Caki2 (cell line): ENCODE data around the gene TMTC1. TPM values are rescaled to one million over a fixed set of nuclear protein-coding genes. Genes with fewer than 3 reads are reported as not detected.

ENCODE experiments used
- DNase-seq: peaks from one replicate; pipeline ENCODE4 v3.0.0-alpha.2; 2015; ENCODE audit warnings: low read depth
- in situ Hi-C: cut with HindIII; loops from 2 replicates; pipeline ENCODE4 v1.10.0; 2016; ENCODE audit warnings: low sequenced_read_pairs, low pct_unique_long_range_greater_than_20kb, mixed read lengths
- total RNA-seq: library from RNA; depleted of rRNA; stranded (reverse); fragments of >200 nt; shearing (Covaris generic); gene quantifications from 2 replicates; pipeline ENCODE4 v1.2.3, GENCODE V29; 2014; ENCODE audit warnings: low replicate concordance

Gene TMTC1
- total RNA-seq, 1 experiment from 2014 or later = 3.2 TPM

DNA sequence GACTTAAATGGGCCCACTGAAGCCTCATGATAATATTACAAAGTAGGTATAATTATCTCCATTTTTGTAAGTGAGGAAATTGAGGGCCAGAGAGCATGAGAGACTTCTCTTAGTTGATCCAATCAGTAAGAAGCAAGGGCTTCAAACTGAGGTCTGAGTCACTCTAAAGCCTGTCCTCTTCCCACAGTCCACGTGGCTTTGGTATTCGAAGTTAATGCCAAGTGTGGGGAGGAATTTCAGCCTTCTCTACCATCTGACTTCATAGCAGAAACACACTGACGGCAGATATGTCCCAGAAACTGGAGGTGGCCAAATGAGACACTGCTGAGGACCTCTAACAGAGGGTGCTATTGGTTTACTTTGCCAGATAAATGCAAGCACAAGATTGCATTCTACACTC lies 171.8 kb downstream of the TMTC1 start:
- in situ Hi-C loops = no loop called here
- DNase-seq = no peak

DNA sequence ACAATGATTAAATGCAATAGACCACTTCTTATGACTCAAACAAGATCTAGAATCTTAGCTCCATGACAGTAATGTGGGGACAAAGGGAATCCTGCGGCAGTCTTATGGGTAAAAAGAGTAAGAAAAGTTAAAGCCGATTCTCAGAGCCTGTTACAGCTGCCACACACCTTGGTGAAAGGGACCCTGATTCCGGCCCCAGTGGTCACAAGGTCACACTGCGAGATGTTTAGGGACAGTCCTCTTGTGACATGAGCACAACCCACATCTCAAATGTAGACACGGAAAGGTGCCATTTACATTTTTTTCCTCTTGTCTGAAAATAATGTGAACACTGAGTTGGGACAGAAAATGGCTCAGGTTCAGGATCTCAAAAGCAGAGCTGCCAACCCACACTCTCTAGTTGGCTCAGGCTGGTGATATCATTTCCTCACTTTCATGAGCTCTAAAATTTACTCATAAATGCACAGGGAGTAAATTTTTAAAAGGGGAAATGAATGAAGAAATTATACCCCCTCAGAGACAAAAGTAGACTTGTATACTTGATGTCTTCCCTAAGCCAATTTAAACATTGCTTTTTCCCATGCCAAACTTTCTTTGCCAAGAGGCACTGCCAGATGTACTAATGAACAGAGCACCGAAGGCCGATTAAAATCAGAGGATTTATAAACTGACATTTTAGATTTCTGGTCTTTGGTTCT lies 173.1 kb downstream of the TMTC1 start:
- in situ Hi-C loops = no loop called here
- DNase-seq = no peak

DNA sequence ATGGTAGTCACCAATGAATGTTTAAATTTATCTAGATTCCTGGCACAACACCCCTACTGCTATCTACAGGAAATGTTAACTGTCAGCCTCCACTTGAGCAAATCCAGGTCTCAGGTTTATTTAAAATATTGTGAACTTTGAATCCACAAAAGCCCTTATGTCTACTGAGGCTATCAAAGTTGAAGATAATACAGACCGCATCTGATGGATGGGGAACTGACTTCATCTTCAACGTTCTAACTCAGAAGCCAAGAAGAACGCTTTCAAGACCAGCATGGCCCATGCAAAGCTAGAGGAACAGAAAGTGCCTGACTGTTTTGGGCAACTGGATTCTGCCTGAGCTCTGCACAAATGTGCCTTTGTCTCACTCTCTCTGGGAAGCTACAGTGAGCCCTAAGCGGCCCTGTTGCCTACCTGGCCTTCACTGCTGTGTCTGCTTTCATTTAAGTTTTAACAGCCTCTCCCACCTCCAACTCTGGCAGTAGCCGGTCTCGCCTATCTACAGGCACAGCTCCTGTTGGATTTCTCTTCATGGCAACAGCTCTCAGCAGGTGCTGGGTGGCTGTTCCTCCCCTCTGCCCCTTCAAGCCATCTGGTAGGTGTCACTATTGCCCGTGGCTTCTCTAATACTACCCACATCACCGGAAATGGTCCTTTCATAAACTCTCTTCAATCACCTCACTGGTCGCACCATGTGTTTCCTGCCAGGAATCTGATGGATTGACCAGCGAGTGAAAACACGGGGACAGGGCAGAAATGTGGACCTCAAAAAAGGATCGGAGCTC lies 174.1 kb downstream of the TMTC1 start:
- no peak for DNase-seq
- in situ Hi-C loops = no loop called here

DNA sequence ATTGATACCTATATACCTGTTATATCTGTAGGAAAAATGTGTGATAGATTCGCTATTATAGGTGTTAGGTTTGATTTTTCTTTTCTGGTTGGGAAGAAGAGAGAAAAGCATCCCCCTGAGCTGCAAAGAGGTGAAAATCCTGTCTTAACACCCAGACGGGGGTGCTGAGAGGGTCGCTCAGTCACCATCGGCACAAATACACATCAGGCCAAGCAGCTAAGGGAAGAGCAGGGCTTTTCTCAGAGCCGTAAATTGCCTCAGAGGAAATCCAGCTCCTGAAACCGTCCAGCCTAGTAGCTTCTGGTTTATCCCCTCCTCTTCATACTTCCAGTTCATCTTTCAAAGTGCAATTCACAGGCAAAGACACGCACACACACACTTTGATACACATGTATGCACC lies 175.2 kb downstream of the TMTC1 start:
- in situ Hi-C loops = no loop called here
- no peak for DNase-seq

DNA sequence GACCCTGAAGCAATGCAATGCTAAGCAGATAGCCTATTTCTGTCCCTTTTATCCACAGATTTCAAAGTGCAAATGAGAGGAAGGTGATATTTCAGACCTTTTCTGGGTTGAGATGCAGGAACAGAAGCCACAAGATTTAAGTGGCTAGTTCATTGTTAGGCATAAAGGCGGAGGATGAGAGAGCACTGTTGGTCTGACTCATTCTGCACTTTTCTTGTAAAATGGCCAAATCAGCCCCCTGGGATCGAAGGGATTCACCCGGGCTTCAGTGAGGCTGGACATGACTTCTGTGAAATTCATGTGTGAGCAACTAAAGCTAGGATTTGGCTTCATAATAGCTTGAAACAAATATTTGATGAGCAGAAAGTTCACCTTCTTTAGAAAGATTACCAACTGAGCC lies 184.4 kb downstream of the TMTC1 start:
- in situ Hi-C loops = no loop called here
- no peak for DNase-seq

DNA sequence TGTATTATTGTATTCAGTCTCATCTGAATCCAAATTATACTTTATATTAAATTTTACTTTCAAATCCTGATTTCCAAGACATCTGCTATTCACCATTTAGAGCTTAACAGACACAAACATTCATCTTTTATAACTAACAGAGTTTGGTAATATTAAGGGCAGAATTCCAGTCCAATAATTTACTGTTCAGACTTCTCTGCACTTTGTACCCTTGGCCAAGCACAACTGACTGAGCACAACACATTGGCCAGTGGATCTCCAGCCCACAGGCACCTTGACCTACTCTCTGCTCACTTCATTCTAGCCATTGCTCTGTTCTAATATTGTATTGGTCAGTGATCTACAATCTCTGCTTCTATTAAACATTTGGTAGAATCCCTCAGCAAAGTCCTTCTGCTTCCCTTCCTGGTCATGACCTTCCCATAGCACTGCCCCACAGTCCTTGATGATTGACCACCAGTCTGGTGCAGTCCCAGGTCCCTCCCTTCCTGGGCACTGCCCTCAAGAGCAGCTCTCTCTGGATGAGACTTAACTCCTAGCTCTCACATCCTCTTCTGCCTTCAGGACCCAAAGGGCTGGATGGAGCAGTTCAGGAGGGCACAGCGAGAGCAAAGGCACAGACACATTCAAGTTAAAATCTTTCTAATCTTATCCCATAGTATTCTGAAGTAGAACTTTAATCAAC lies 188.5 kb downstream of the TMTC1 start:
- in situ Hi-C loops = no loop called here
- DNase-seq = no peak

DNA sequence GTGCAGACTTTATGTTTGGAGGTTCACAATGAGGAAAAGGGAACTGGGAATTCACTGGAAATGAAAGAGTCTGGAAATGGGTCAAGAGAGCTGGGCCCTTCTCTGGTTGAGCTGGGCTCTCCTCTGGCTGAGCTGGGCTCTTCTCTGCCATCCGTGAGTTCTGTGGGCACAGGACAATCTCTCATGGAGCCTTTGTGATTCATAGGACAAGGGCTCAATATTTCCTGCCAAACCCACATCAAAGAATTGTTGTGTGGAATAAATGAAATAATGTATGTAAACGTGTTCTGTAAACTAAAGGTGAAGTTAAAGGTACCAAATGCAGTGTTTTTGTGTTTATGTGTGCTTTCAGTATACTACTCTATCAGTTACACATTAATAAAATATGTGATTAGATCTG lies 190.7 kb downstream of the TMTC1 start:
- no peak for DNase-seq
- in situ Hi-C loops = no loop called here

DNA sequence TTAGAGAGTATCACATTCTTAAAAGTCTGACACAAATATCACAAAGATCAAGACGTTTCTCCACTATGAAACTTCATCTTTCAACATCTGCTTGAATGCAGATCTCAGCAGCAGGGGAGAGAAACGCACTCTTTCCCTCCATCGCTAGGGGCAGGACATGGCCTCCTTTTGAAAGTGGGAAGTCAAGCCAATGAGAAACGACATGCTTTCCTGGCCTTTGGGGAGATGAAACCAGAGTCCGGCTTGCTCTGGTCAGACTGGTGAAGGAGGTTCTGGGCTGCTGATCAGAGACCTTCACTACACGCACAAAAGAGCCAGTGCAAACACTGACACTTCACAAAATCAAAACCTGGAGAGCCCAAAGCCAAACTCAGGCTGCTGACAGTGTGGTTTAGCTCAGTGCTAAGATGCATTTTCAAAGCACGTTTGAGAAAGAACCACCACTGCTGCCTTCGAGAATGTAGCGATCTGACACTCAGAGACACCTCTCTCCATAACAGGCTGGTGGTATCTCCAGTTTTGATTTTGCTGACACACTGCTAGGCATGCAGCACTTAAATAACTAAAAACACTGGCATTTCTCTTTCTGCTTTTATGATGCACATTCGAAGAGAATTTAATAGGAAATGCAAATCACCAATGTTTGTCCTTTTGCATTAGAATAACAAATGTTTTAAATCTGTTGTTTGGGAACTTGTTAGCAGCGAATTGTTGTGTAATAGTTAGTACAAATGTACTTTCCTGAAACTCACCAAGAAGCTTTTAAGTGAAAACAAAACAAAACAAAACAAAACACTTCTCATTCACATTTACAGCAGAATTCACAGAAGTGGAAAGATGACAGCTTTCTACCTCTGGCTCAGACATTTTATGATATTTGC lies 192.4 kb downstream of the TMTC1 start:
- in situ Hi-C loops = no loop called here
- DNase-seq = no peak

DNA sequence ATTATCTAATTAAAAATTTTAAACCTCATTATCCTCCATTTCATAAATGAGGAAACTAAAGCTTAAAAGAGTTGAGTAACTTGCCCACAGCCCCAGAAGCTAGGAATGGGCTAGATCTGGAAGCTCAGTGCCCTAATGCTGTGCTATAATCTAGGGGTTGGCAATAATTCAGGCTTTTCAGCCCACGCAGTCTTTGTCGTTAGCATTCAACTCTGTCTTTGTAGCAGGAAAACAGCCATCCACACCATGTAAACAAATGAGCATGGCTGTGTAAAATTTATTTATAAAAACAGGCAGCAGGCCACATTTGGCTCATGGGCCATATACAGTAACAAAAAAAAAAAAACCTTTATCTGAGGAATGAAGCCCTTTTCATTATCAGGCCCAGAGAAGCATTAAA lies 193.9 kb downstream of the TMTC1 start:
- DNase-seq = no peak
- in situ Hi-C loops = no loop called here

DNA sequence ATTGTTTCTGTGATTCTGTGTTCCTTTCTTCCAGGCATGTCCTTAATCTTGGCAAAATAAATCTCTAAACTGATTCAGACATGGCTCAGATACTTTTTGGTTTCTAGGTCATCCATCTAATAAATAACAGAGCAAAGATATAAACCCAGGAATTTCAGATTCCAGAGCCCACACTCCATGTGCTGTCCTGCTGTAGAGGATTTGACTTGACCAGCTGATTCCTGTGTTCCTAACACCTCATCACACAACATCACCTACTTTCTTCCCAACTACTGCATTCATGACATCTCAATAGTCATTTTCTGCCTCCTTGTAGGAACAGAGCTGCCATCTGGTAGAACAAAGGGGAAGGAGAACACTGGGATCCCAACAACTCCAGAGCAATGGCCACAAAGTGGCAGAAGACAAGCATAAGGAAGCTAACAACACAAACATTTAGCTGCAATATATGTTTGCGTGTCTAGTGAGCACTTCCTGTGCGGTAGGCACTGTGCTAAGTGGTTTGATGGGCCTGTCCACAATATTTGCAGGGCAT lies 194.4 kb downstream of the TMTC1 start:
- DNase-seq = no peak
- in situ Hi-C loops = no loop called here

DNA sequence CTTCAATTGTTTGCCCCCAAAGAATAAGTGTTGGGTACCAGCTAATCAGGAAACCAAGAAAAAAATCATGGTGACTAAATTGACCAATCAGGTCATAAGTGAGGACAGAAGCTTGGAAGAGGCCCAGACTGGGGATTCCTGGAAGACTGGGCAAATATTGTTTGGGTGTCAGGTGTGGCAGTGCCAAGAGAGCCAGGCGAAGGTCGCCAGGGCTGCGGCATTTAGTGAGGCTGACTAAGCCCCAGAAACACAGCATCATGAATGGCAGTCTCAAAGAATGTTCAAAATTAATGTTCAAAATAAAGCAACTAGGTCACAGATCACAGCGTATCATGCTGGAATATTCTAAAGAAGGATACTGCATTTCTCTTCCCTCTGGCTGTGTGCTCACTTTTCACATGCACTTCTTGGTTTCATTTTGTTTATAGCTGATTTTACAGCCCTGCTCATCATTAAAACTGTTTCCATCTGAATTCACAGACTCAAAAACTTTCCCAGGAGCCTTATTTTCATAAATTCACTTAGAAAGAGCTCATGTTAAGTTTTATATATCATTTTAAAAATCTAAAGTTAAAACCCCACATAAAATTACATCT lies 201.0 kb downstream of the TMTC1 start:
- no peak for DNase-seq

DNA sequence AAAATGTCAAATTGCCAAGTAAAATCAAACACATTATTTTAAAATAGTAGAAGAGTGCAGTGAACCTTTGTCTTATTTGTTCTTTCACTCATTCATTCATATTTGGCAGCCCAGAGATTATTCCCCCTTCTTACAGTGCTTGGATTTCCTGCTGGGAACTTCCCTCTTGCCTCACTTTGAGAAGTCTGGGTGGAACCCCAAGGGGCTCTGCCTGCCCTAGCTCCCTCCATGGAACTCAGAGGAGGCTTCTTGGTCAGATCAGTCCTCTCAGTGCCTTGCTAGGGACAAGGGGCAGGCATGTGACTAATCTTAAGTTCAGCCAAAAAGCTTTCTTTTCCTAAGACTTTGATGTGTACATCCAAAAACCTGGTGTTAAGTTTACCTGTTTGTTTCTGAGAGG lies 201.6 kb downstream of the TMTC1 start:
- in situ Hi-C loops = no loop called here
- DNase-seq = no peak

More for the DNA sequence above, 201.0 kb downstream of the TMTC1 start:
- in situ Hi-C loops = no loop called here

DNA sequence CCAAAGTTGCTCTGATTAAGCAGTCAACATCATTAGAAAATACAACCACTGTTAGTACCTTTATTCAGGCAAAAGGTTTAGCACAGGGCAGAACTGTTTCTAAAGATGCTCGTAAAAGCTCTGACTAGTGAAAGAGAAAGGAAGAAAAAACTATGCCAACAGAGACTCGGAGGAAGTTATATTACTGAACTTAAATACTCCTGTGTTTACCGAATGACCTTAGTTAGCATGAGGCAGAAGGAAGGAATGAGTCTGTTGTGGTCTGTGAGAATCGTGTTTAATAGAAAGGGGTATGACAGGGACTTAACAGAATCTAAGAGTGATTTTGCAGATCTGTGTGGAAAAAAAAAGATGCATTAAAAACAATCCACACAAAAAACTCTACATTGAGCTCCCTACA lies 202.1 kb downstream of the TMTC1 start:
- no peak for DNase-seq
- in situ Hi-C loops = no loop called here

DNA sequence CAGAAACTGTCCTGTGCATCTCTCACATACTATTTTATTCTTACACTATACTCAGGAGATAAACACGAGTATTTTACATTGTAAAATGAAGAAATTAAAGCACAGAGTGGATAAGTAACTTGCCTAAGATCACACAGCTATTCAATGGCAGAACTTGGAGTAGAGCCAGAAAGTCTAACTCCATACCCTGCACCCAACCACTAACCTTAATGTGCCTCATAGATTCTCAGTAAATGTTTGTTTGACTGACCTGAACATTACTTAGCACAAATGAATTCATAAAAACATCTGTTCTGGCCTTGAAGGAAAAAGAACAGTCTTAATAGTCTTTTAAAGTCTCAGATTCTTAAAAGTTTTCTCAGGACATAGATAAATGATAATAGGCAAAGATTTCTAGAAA lies 202.8 kb downstream of the TMTC1 start:
- no peak for DNase-seq

DNA sequence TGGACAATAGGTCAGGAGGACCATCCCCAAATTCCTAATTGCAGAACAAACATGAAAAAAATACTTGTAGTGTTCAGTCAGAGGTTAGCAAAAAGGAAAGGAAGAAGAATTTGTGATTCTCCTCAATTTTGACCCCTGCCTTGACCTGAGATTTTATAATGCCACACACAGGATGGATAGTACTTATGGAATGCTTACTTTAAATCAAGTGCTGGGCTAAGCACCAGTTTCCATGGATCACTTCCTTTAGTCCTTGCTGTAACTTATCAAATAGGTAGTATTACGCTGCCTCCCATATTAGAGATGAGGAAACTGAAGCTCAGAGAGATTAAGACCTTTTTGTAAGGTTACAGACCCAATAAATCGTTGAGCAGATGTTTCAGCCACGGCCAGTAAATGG lies 205.0 kb downstream of the TMTC1 start:
- no peak for DNase-seq
- in situ Hi-C loops = no loop called here

More for the DNA sequence above, 202.8 kb downstream of the TMTC1 start:
- in situ Hi-C loops = no loop called here

DNA sequence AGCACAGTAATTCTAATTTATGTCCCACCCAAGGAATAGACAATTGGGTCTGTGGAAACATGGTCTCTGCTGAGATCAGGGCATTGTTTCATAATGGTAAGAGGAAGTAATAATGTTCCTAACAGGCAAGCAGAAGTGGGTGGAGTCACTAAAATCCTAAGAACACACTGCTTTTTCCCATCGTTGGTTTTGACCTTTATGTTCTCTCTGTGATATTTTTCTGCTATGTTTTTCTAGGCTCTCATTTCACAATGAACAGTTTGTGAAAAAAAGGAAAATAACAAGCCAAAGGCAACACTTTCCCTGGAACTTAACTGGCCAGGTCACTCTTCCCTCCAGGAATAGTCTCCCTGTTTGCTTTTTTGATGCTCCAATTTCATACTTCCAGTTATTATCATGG lies 205.7 kb downstream of the TMTC1 start:
- in situ Hi-C loops = no loop called here
- DNase-seq = no peak

DNA sequence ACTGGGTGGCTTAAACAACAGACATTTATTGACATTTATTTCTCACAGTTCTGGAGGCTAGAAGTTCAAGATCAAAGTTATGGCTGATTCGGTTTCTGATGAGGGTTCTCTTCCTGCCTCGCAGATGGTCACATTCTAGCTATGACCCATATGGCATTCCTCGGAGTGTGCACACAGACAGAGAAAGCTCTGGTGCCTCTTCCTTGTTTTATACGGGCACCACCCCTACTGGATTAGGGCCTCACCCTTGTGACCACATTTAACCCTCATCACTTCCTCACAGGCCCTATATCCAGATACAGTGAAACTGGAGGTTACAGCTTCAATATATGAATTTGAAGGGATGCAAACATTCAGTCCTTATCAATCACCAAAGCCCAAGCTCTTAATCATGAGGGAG lies 209.2 kb downstream of the TMTC1 start:
- in situ Hi-C loops = no loop called here
- DNase-seq = no peak

DNA sequence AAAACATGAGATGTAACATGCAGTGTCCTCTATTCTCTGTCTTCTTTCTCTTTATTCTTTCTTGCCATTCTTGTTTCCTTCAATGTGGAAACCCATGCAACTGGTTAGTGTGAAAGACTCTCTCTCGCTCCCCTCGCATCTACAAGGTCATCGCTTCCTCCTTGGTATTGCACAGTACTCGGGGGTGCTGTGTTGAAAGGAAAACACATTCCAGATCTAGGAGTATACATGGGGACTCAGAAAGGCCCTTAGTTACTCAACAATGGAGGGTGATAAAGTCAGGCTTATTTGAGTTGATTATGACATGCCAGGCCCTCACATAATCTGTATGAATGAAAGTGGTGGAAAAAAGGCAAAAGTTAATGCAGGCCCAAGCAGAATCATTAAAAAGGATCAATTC lies 210.8 kb downstream of the TMTC1 start:
- DNase-seq = no peak
- in situ Hi-C loops = no loop called here
